Measurements from ENCODE around the gene ZBTB47.

ZBTB47 gene

GRCh38 chr3:42653303-42653559, 266 bp upstream of the ZBTB47 start:
- no peak for DNase-seq

GRCh38 chr3:42654331-42655201, 1.1 kb downstream of the ZBTB47 start:
- DNase-seq = peak; percentile 5

GRCh38 chr3:42655331-42655888, 1.9 kb downstream of the ZBTB47 start:
- no peak for DNase-seq

- DNase-seq = no peak
Measured at GRCh38 chr3:42655980-42656679, 2.6 kb downstream of the ZBTB47 start.

- DNase-seq = no peak
Measured at GRCh38 chr3:42656680-42657610, 3.4 kb downstream of the ZBTB47 start.

GRCh38 chr3:42657675-42658074, 4.2 kb downstream of the ZBTB47 start:
- no peak for DNase-seq

GRCh38 chr3:42658091-42658770, 4.7 kb downstream of the ZBTB47 start:
- no peak for DNase-seq

- DNase-seq = no peak
Measured at GRCh38 chr3:42658771-42659390, 5.4 kb downstream of the ZBTB47 start.

GRCh38 chr3:42659451-42660130, 6.1 kb downstream of the ZBTB47 start:
- DNase-seq = no peak

- peak; percentile 44 for DNase-seq
Measured at GRCh38 chr3:42660131-42660715, 6.7 kb downstream of the ZBTB47 start.

GRCh38 chr3:42660898-42661297, 7.4 kb downstream of the ZBTB47 start:
- no peak for DNase-seq

GRCh38 chr3:42661593-42662022, 8.1 kb downstream of the ZBTB47 start:
- DNase-seq = no peak

- DNase-seq = no peak
Measured at GRCh38 chr3:42662037-42662812, 8.7 kb downstream of the ZBTB47 start.

GRCh38 chr3:42662813-42663535, 9.5 kb downstream of the ZBTB47 start:
- DNase-seq = no peak

- no peak for DNase-seq
Measured at GRCh38 chr3:42663581-42664437, 10.3 kb downstream of the ZBTB47 start.

- no peak for DNase-seq
Measured at GRCh38 chr3:42664438-42664803, 10.9 kb downstream of the ZBTB47 start.

GRCh38 chr3:42665050-42665878, 11.8 kb downstream of the ZBTB47 start:
- DNase-seq = no peak

- no peak for DNase-seq
Measured at GRCh38 chr3:42666022-42666421, 12.5 kb downstream of the ZBTB47 start.
